IMR-90 (cell line): Measurements from ENCODE around the gene RHBDD2. TPM values are rescaled to one million over a fixed set of nuclear protein-coding genes. Genes with fewer than 3 reads are reported as not detected.

Source experiments
- ATAC-seq: fragments of 200-7000 bp; cut with Tn5 transposase; 2 replicates; pipeline ENCODE4 v1.9.1; 2020; ENCODE audit warnings: low read depth, mild to moderate bottlenecking, moderate library complexity
- BruUV-seq: library from RNA; stranded (reverse); fragments of 400-500 nt; replicated peaks from 2 replicates; lab custom pipeline; 2021; lab: Mats Ljungman, UMichigan
- CTCF ChIA-PET: fragments of 300-600 bp; formaldehyde crosslinking; extraction: SDS; loops from one replicate; lab custom pipeline; 2021; ENCODE audit warnings: antibody characterized with exemption; lab: Yijun Ruan, JAX
- POLR2A ChIA-PET: fragments of 300-600 bp; sonication (Branson Sonifier 250); formaldehyde crosslinking; loops from one replicate; lab custom pipeline; 2022; ENCODE audit warnings: antibody characterized with exemption; ENCODE audit not compliant: unreplicated experiment; lab: Charles Lee
- DNase-seq: peaks from one replicate; pipeline ENCODE4 v3.0.0; 2013
- H2AFZ ChIP-seq: replicated peaks from 2 replicates; pipeline ENCODE3; 2013; ENCODE audit warnings: low read length, mild to moderate bottlenecking; ENCODE audit not compliant: poor library complexity
- H2AK5ac ChIP-seq: 2 replicates; pipeline ENCODE4 v1.6.1; 2013; ENCODE audit warnings: low read depth, low read length, inconsistent platforms
- H2AK9ac ChIP-seq: replicated peaks from 2 replicates; pipeline ENCODE3; 2013; ENCODE audit warnings: mild to moderate bottlenecking, low read depth, low read length, moderate library complexity; ENCODE audit not compliant: poor library complexity
- H2BK120ac ChIP-seq: 2 replicates; pipeline ENCODE4 v1.6.1; 2013; ENCODE audit warnings: low read depth, low read length, inconsistent platforms
- H2BK15ac ChIP-seq: 3 replicates; pipeline ENCODE4 v1.6.1; 2013; ENCODE audit warnings: low read depth, low read length, inconsistent platforms
- H2BK20ac ChIP-seq: 2 replicates; pipeline ENCODE4 v1.6.1; 2013; ENCODE audit warnings: low read depth, mild to moderate bottlenecking, inconsistent platforms, low read length, moderate library complexity
- H2BK5ac ChIP-seq: 2 replicates; pipeline ENCODE4 v1.6.1; 2013; ENCODE audit warnings: mild to moderate bottlenecking, low read depth, low read length, inconsistent platforms; ENCODE audit not compliant: poor library complexity, severe bottlenecking
- H3K14ac ChIP-seq: replicated peaks from 2 replicates; pipeline ENCODE4 v1.6.1; 2013; ENCODE audit warnings: low read depth, low read length, inconsistent platforms
- H3K18ac ChIP-seq: 2 replicates; pipeline ENCODE4 v1.6.1; 2013; ENCODE audit warnings: low read depth, low read length, control low read depth
- H3K23ac ChIP-seq: 2 replicates; pipeline ENCODE4 v1.6.1; 2013; ENCODE audit warnings: low read depth, low read length, inconsistent platforms
- H3K27ac ChIP-seq: 2 replicates; pipeline ENCODE4 v1.5.1; 2013; ENCODE audit warnings: mild to moderate bottlenecking, control low read depth, low read length; ENCODE audit not compliant: insufficient read depth
- H3K27me3 ChIP-seq: 2 replicates; pipeline ENCODE4 v1.6.1; 2013; ENCODE audit warnings: low read length; ENCODE audit not compliant: control insufficient read depth, insufficient read depth
- H3K36me3 ChIP-seq: 2 replicates; pipeline ENCODE4 v1.6.1; 2013; ENCODE audit warnings: low read length, mixed read lengths; ENCODE audit not compliant: control insufficient read depth, insufficient read depth
- H3K4ac ChIP-seq: 2 replicates; pipeline ENCODE4 v1.6.1; 2013; ENCODE audit warnings: low read depth, low read length, inconsistent platforms
- H3K4me1 ChIP-seq: 2 replicates; pipeline ENCODE4 v1.6.1; 2013; ENCODE audit warnings: low read length, mixed read lengths; ENCODE audit not compliant: control insufficient read depth, insufficient read depth
- H3K4me2 ChIP-seq: 2 replicates; pipeline ENCODE4 v1.6.1; 2013; ENCODE audit warnings: low read depth, mild to moderate bottlenecking, control low read depth, low read length, moderate library complexity
- H3K4me3 ChIP-seq: 2 replicates; pipeline ENCODE4 v1.5.1; 2013; ENCODE audit warnings: low read depth, mild to moderate bottlenecking, control low read depth, low read length, moderate library complexity; ENCODE audit not compliant: insufficient read depth
- H3K56ac ChIP-seq: 2 replicates; pipeline ENCODE4 v1.6.1; 2013; ENCODE audit warnings: low read length, inconsistent platforms; ENCODE audit not compliant: insufficient read depth; ENCODE audit errors: extremely low read depth
- H3K79me1 ChIP-seq, 2 experiments: 2 replicates each; pipeline ENCODE4 v1.6.1; 2013; ENCODE audit warnings: low read length in 2 of 2, inconsistent platforms in 1 of 2, low read depth in 1 of 2
- H3K9ac ChIP-seq: 2 replicates; pipeline ENCODE4 v1.6.1; 2013; ENCODE audit warnings: low read depth, low read length, control low read depth
- H3K9me1 ChIP-seq: 2 replicates; pipeline ENCODE4 v1.6.1; 2013; ENCODE audit warnings: low read length, inconsistent platforms; ENCODE audit not compliant: insufficient read depth
- H3K9me3 ChIP-seq: 2 replicates; pipeline ENCODE4 v1.6.1; 2013; ENCODE audit warnings: low read length; ENCODE audit not compliant: control insufficient read depth, insufficient read depth
- H4K20me1 ChIP-seq: 2 replicates; pipeline ENCODE4 v1.6.1; 2013; ENCODE audit warnings: low read length, inconsistent platforms; ENCODE audit not compliant: insufficient read depth
- H4K5ac ChIP-seq: 2 replicates; pipeline ENCODE4 v1.6.1; 2013; ENCODE audit warnings: mild to moderate bottlenecking, low read depth, low read length, control low read depth
- H4K8ac ChIP-seq, 2 experiments: 2 replicates each; pipeline ENCODE4 v1.6.1; 2013; ENCODE audit warnings: low read depth in 2 of 2, low read length in 2 of 2, control low read depth in 1 of 2, inconsistent platforms in 1 of 2
- H4K91ac ChIP-seq: 2 replicates; pipeline ENCODE4 v1.6.1; 2013; ENCODE audit warnings: low read depth, low read length, inconsistent platforms; ENCODE audit not compliant: insufficient read depth
- BHLHE40 ChIP-seq: fragments of 150-350 bp; IDR thresholded peaks from 2 replicates; pipeline ENCODE4 v1.6.1; 2016; ENCODE audit warnings: mild to moderate bottlenecking, low read depth, low read length
- CHD1 ChIP-seq: IDR thresholded peaks from 2 replicates; pipeline ENCODE4 v1.6.1; 2012; ENCODE audit warnings: low read depth, low read length, improper control_type of control experiment
- WGBS, 2 experiments: methylation state at CpG; one replicate each; pipeline versions ENCODE4 v1.1.5 to v1.1.7; 2013; ENCODE audit warnings: missing lambda C conversion rate in 2 of 2; ENCODE audit not compliant: insufficient read length in 1 of 2; ENCODE audit errors: extremely low coverage in 2 of 2; 5-methylcytosine and 5-hydroxymethylcytosine counted together
- dilution Hi-C: fragments of 300-500 bp; cut with HindIII; formaldehyde crosslinking; loops from one replicate; pipeline ENCODE4 v1.14.3; 2018; ENCODE audit warnings: low sequenced_read_pairs; ENCODE audit not compliant: unreplicated experiment
- in situ Hi-C: fragments of 300-500 bp; cut with MboI; formaldehyde crosslinking; loops from 3 replicates; pipeline ENCODE4 v1.14.3; 2019; ENCODE audit warnings: low sequenced_read_pairs, inconsistent platforms, mixed read lengths
- intact Hi-C: fragments of 100-400 bp; cut with micrococcal nuclease; formaldehyde crosslinking; loops from 2 replicates; pipeline ENCODE4 v1.10.0; 2022
- polyA plus RNA-seq, 3 experiments: library from polyadenylated mRNA; depleted of rRNA; stranded (reverse); fragments of >200 nt; gene quantifications; 2 replicates each; pipeline ENCODE4 v1.2.3, GENCODE V29; 2012; ENCODE audit warnings: low replicate concordance in 1 of 3
- total RNA-seq: library from RNA; depleted of rRNA; stranded (reverse); fragments of >200 nt; gene quantifications from 2 replicates; pipeline ENCODE4 v1.2.3, GENCODE V29; 2012

Gene RHBDD2
- total and polyA plus RNA-seq, 2 of the 4 experiments (the other 2 are of a cell fraction): 9.7 to 42.4 TPM

DNA sequence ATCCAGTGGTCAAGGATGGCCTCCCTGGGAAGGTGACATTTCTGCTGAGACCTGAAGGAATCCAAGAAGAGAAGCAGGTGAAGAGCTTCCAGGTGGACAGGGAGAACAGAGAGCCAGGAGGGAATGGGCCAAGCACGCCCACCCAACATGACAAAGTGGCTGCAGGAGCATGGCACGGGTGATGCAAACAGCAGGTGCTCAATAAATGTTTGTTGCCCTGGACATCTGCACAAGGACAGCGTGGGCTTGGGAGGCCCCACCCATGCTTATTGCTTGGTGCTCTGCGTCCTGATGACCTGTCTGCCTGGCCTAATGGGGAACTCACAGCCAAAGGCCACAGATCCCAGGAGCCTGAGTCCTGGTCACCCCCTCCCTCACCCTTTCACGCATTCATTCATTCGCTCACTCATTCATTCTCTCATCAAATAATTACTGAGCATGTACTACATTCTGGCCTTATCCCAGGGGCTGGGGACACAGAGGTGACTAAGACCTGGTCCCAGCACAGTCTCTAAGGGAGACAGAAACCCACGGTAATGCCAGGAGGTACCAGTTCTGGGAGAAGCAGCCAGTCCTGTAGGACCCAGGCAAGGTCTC, 13.1 kb downstream of the RHBDD2 start:
- ChIA-PET POLR2A (no interaction called here), CTCF (no interaction called here)
- Histone ChIP-seq H3K79me1 (peaks cover 0 to 6% of the 10 kb centered on the region in 2 experiments; a peak in 1 of 4 replicates), H2BK15ac (no peak overlapping the region), H3K27ac (no peak overlapping the region), H3K18ac (no peak overlapping the region), H3K14ac (no peak overlapping the region), H3K9me1 (peaks cover 10% of the 10 kb centered on the region), H3K4me1 (peaks cover 6% of the 10 kb centered on the region; the same call in 1 of the 2 replicates), H2AK9ac (no peak overlapping the region), H2AK5ac (no peak overlapping the region; the same call in 1 of the 2 replicates), H3K9me3 (no peaks in the 10 kb centered on the region), H3K9ac (no peak overlapping the region), H3K23ac (no peak overlapping the region), H2BK20ac (no peak overlapping the region), H2BK5ac (no peak overlapping the region), H2AFZ (no peak overlapping the region), H4K20me1 (no peaks in the 10 kb centered on the region), H3K4ac (no peak overlapping the region), H2BK120ac (no peak overlapping the region), H3K4me2 (no peak overlapping the region), H4K5ac (no peak overlapping the region), H3K4me3 (no peak overlapping the region), H4K8ac (no peak overlapping the region), H4K91ac (no peak overlapping the region), H3K56ac (no peak overlapping the region), H3K36me3 (peaks cover 15% of the 10 kb centered on the region), H3K27me3 (no peaks in the 10 kb centered on the region)
- DNase-seq (no peak), ATAC-seq (no peak)
- dilution Hi-C loops (no loop called here), in situ Hi-C loops (no loop called here), intact Hi-C loops (no loop called here)
- TF ChIP-seq BHLHE40 (no peak), CHD1 (no peak)
- BruUV-seq: no TSS peak
- 96% methylated on average over 4 of the region's 7 CpGs; no CpG with 5 or more reads in 1 of the 2 experiments for WGBS, 2 experiments
